BE2C (cell line): Measurements from ENCODE around the gene SUCLG2.

Experiments
- DNase-seq: peaks from one replicate; pipeline ENCODE4 v3.0.0-alpha.2; 2020
- H3K27me3 ChIP-seq: fragments of 250-450 bp; sonication (Bioruptor Pico); 2 replicates; pipeline ENCODE4 v1.5.1; 2020; ENCODE audit warnings: mild to moderate bottlenecking
- H3K36me3 ChIP-seq: fragments of 250-450 bp; sonication (Bioruptor Pico); 2 replicates; pipeline ENCODE4 v1.5.1; 2020; ENCODE audit warnings: mild to moderate bottlenecking
- H3K4me1 ChIP-seq: fragments of 250-450 bp; sonication (Bioruptor Pico); 2 replicates; pipeline ENCODE4 v1.5.1; 2020
- H3K4me3 ChIP-seq: 2 replicates; pipeline ENCODE4 v1.5.1; 2011; ENCODE audit warnings: low read depth, low read length
- H3K9me3 ChIP-seq: fragments of 250-450 bp; sonication (Bioruptor Pico); 2 replicates; pipeline ENCODE4 v1.5.1; 2020
- TF ChIP-seq, protein P1 (sequence below): IDR thresholded peaks from 2 replicates; pipeline ENCODE4 v1.5.1; 2012; ENCODE audit warnings: mild to moderate bottlenecking, low read depth, low read length

SUCLG2 gene

DNA sequence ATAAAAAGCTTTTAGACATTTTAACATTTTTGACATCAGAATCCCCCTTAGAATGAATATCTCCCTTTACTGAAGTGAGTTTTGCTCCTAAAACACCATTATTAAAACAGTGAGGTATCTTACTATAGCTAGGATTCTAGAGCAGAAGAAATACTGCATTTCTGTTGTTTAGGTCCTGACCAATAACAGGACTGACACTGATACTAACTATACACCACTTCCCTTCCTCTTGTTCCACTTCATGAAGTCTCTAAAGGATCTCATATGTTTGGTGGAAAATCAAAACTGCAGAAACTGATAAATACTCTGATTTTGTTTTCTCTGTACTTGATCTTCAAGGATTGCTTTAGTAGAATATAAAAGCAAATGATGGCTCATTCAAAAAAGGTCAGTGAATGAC is 230.7 kb downstream of the SUCLG2 start:
- TF ChIP-seq, protein P1, sequence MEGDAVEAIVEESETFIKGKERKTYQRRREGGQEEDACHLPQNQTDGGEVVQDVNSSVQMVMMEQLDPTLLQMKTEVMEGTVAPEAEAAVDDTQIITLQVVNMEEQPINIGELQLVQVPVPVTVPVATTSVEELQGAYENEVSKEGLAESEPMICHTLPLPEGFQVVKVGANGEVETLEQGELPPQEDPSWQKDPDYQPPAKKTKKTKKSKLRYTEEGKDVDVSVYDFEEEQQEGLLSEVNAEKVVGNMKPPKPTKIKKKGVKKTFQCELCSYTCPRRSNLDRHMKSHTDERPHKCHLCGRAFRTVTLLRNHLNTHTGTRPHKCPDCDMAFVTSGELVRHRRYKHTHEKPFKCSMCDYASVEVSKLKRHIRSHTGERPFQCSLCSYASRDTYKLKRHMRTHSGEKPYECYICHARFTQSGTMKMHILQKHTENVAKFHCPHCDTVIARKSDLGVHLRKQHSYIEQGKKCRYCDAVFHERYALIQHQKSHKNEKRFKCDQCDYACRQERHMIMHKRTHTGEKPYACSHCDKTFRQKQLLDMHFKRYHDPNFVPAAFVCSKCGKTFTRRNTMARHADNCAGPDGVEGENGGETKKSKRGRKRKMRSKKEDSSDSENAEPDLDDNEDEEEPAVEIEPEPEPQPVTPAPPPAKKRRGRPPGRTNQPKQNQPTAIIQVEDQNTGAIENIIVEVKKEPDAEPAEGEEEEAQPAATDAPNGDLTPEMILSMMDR: no peak
- Histone ChIP-seq H3K27me3 (no peaks in the 10 kb centered on the region), H3K36me3 (no peaks in the 10 kb centered on the region), H3K9me3 (no peaks in the 10 kb centered on the region), H3K4me3 (no peak overlapping the region), H3K4me1 (no peaks in the 10 kb centered on the region)
- no peak for DNase-seq

DNA sequence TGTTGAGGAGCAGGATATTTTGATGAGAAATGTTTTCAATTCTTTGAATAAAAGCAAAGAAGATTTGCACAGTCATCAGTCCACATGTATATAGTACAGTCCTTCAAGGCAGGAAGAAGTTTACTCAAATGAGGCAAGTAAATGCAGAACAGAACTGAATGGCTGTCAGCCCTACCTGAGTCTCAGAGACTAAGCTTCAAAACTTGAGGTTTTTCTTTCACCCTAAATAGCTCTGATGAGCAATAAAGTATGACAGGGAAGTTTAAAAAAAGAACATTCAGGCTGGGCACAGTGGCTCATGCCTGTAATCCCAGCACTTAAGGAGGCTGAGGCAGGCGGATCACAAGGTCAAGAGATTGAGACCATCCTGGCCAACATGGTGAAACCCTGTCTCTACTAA is 232.5 kb downstream of the SUCLG2 start:
- TF ChIP-seq, protein P1: no peak
- no peaks in the 10 kb centered on the region for H3K27me3 ChIP-seq
- no peaks in the 10 kb centered on the region for H3K4me1 ChIP-seq
- no peaks in the 10 kb centered on the region for H3K9me3 ChIP-seq
- DNase-seq: no peak
- no peaks in the 10 kb centered on the region for H3K36me3 ChIP-seq
- no peak overlapping the region for H3K4me3 ChIP-seq

DNA sequence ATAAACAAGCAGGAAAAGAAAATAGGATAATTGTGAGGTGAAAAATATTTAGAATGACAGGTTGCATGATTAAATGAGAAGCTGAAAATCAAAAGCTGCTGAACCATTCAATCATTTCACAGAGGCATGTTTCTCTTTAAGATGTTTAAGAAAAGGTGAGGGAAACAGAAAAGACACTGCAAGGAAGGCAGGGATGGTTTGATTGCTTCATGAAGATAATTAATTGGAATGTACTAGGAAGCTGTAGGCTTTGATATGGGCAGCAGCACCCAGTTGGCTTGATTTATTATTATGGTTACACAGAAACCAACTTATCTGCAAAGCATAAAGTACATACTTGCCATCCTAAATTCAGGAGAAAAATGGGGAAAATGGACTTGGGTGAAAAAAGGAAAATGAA is 234.6 kb downstream of the SUCLG2 start:
- TF ChIP-seq, protein P1: no peak
- no peak for DNase-seq
- H3K36me3 ChIP-seq: no peaks in the 10 kb centered on the region
- no peaks in the 10 kb centered on the region for H3K4me1 ChIP-seq
- no peak overlapping the region for H3K4me3 ChIP-seq
- H3K27me3 ChIP-seq: no peaks in the 10 kb centered on the region
- no peaks in the 10 kb centered on the region for H3K9me3 ChIP-seq

DNA sequence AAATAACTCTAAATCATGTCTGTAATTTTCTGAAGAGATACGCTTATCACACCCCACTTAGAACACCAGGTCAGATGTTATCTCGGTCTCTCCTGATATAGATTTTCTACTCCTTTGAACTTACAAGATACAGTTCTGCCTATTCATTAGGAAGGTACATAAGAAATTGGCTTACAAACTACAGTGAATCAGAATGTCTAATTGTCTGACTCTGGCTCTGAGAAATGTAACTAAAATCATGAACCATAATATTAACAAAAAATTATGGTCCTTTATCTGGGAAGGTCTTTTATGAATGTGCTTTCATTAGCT is 235.2 kb downstream of the SUCLG2 start:
- H3K4me1 ChIP-seq: no peaks in the 10 kb centered on the region
- DNase-seq: no peak
- H3K4me3 ChIP-seq: no peak overlapping the region
- H3K36me3 ChIP-seq: no peaks in the 10 kb centered on the region
- H3K27me3 ChIP-seq: no peaks in the 10 kb centered on the region
- TF ChIP-seq, protein P1: no peak
- no peaks in the 10 kb centered on the region for H3K9me3 ChIP-seq

DNA sequence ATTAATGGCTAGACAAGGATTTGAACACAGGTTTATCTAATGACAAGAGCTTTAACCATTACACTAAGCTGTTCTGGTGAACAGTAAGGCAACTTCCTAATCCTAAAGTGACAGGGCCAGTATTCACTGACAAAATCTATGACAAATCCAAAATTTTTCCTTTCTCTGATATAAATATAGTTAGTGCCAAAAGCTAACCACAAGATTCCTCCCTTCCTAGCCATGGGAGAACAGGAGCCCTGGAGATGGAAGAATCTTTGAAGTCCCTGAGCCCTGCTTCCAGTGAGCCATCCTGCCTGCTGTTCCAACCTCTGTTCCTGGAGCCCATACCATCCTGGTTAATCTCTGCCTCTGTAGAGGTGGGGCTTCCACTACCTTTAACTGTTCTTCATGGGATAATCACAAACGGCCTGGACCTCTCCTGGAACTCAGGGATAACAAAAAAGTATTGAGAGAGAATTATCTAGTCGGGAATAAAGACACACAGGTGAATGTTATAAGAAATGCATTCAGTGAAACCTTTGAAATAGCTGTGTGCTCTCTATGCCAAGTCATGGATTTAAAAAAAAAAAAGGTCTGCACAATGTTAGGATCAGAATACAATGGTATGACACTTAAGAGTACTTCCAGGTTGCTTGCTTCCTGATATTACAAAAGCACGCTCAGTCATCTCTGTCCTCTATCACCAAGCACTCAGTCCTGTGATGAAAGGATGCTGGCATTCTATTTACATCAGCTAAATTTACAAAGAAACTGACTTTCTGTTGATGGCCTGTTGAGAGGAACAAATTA is 235.8 kb downstream of the SUCLG2 start:
- DNase-seq: no peak
- no peaks in the 10 kb centered on the region for H3K27me3 ChIP-seq
- TF ChIP-seq, protein P1: no peak

DNA sequence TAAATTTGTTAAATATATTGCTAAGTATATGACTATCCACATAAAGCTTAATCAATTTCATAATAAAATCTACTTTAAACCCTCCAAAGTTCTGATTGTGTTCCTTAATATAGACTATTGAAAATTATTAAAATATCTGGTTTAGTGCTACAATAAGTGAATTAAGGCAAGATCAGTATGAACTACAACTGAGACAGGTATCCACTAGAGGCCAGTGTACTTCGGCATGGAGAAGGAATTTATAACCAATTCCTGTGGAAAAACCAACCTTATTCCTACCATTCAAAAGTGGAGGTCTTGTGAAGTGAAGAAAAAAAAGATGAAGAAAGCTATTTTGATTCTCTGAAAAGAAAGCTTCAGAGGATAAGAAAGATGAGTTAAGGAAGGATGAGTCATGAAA is 237.7 kb downstream of the SUCLG2 start:
- Histone ChIP-seq H3K36me3 (no peaks in the 10 kb centered on the region), H3K4me1 (no peaks in the 10 kb centered on the region), H3K27me3 (no peaks in the 10 kb centered on the region), H3K4me3 (no peak overlapping the region), H3K9me3 (no peaks in the 10 kb centered on the region)
- TF ChIP-seq, protein P1: no peak
- no peak for DNase-seq

More for the DNA sequence above, 235.8 kb downstream of the SUCLG2 start:
- Histone ChIP-seq H3K4me3 (no peak overlapping the region), H3K36me3 (no peaks in the 10 kb centered on the region), H3K4me1 (no peaks in the 10 kb centered on the region), H3K9me3 (no peaks in the 10 kb centered on the region)
